Astrocyte (in vitro differentiated cells and primary cell): ENCODE measurements around the gene CNTF.

Source experiments
- EZH2 ChIP-seq: IDR thresholded peaks from 2 replicates; pipeline ENCODE4 v1.6.1; 2012; ENCODE audit warnings: mild to moderate bottlenecking, low read length, inconsistent platforms; ENCODE audit not compliant: insufficient read depth
- TF ChIP-seq, protein P1 (sequence below): IDR thresholded peaks from 2 replicates; pipeline ENCODE4 v1.5.1; 2011; ENCODE audit warnings: low read depth, mild to moderate bottlenecking, inconsistent platforms, low read length, moderate library complexity; ENCODE audit not compliant: insufficient read depth

DNA sequence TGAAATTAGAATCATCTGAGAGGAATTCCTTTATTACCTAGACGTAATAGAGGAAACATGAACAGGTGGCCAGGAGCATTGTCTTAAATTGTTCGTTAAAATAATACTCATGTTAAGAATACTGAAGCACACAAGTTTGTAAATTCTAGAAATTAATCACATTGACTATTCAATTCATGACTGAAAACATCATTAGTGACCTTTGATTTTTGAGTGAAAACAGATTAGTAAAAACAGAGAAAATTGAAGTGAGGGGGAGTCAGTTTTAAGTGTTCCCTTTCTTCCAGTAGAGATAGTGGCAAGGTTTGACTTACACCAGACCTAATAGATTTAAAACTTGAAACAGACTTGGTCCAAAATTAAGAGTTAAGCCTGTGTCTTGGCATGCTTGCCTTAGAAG lies 42.2 kb upstream of the CNTF start:
- TF ChIP-seq, protein P1, sequence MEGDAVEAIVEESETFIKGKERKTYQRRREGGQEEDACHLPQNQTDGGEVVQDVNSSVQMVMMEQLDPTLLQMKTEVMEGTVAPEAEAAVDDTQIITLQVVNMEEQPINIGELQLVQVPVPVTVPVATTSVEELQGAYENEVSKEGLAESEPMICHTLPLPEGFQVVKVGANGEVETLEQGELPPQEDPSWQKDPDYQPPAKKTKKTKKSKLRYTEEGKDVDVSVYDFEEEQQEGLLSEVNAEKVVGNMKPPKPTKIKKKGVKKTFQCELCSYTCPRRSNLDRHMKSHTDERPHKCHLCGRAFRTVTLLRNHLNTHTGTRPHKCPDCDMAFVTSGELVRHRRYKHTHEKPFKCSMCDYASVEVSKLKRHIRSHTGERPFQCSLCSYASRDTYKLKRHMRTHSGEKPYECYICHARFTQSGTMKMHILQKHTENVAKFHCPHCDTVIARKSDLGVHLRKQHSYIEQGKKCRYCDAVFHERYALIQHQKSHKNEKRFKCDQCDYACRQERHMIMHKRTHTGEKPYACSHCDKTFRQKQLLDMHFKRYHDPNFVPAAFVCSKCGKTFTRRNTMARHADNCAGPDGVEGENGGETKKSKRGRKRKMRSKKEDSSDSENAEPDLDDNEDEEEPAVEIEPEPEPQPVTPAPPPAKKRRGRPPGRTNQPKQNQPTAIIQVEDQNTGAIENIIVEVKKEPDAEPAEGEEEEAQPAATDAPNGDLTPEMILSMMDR = no peak
- TF ChIP-seq EZH2 = no peak
